ENCODE data around the gene HSFX3.
A peak's percentile ranks its signal among the peaks of the same experiment; 100 is the strongest.
"Not testable (repeated sequence)": the region's sequence is repeated elsewhere in the genome, so short reads cannot be mapped to it uniquely, and the experiment has no call there.

The HSFX3 gene

DNA sequence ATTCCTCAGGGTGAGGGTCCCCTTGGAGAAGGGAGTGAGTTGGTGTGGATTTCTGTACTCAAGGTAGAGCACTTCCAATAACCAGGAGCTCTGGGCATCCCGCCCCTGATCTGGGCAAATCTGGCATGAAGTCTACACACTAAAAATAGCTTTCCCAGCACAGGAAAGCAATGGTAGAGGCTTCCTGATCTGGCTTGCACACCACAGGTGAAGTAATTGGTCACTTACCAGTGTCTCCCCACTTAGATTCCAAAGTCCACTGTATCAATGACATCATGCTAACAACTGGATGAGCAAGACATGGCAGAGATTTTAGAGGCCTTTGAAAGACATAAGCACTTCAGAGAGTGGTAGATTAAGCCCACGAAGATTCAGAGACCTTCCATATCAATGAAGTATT, 26.8 kb downstream of the HSFX3 start:
- DNase-seq (ENCODE audit: insufficient read length, low spot score) (no peak), FAIRE-seq (no peak)
- TF ChIP-seq SPI1 (IDR thresholded peaks at IDR 0.05; ENCODE audit: low read depth, low read length) = no peak
- no peak for TF ChIP-seq POLR2A (IDR thresholded peaks at IDR 0.05; ENCODE audit: low read depth, low read length)
- no peak for TF ChIP-seq POU2F2 (IDR thresholded peaks at IDR 0.05; ENCODE audit: low read depth, low read length)
- no peak for TF ChIP-seq TAF1 (IDR thresholded peaks at IDR 0.05; ENCODE audit: low read depth, low read length)
- no peak for TF ChIP-seq PAX5 (IDR thresholded peaks at IDR 0.05; ENCODE audit: insufficient read depth, low read length, severe bottlenecking)
- no peak for TF ChIP-seq POLR2AphosphoS5 (IDR thresholded peaks at IDR 0.05; ENCODE audit: low read depth, low read length)

DNA sequence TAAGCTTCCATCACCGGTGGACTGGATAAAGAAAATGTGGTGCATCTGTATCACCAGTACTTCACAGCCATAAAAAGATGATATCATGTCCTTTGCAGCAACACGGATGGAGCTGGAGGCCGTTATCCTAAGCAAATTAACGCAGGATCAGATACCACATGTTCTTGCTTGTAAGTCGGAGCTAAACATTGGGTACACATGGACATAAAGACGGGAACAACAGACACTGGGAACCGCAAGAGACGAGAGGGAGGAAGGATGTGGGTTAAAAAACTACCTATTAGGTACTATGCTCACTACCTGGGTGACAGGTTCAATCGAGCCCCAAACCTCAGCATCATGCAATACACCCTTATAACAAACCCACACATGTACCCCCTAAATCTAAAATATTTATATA, 28.3 kb downstream of the HSFX3 start:
- TF ChIP-seq SPI1 (IDR thresholded peaks at IDR 0.05; ENCODE audit: low read depth, low read length) (no peak), POLR2A (IDR thresholded peaks at IDR 0.05; ENCODE audit: low read depth, low read length) (no peak)
- DNase-seq (ENCODE audit: insufficient read length, low spot score) (no peak), FAIRE-seq (no peak)

DNA sequence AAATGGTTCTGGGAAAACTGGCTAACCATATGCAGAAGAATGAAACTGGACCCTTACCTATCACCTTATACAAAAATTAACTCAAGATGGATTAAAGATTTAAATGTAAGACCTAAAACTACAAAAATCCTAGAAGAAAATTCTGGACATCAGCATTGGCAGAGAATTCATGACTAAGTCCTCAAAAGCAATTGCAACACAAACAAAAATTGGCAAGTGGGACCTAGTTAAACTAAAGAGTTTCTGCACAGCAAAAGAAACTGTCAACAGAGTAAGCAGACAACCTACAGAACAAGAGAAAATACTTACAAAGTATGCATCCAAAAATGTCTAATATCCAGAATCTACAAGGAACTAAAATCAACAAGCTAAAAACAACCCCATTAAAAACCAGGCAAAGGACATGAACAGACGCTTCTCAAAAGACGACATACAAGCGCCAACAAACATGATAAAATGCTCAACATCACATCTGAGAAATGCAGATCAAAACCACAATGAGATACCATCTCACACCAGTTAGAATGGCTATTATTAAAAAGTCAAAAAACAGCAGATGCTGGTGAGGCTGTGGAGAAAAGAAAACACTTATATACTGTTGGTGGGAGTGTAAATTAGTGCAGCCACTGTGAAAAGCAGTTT, 29.0 kb downstream of the HSFX3 start:
- DNase-seq (ENCODE audit: insufficient read length, low spot score); FAIRE-seq: not testable (repeated sequence)

DNA sequence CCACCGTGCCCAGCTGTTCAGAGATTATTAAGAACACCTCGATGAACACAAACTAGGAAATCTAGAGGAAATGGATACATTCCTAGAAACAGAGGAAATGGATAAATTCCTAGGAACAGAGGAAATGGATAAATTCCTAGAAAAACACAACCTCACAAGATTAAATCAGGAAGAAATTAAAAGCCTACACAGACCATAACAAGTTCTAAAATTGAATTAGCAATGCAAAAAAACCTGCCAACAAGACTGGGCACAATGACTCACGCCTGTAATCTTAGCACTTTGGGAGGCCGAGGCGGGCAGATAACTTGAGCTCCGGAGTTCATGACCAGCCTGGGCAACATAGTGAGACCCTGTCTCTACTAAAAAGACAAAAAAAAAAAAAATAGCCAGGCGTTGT, 31.5 kb downstream of the HSFX3 start:
- TF ChIP-seq PAX5 (IDR thresholded peaks at IDR 0.05; ENCODE audit: insufficient read depth, low read length, severe bottlenecking) = no peak
- TF ChIP-seq SPI1 (IDR thresholded peaks at IDR 0.05; ENCODE audit: low read depth, low read length) = no peak
- TF ChIP-seq POLR2AphosphoS5 (IDR thresholded peaks at IDR 0.05; ENCODE audit: low read depth, low read length) = no peak
- no peak for TF ChIP-seq TAF1 (IDR thresholded peaks at IDR 0.05; ENCODE audit: low read depth, low read length)
- no peak for TF ChIP-seq POU2F2 (IDR thresholded peaks at IDR 0.05; ENCODE audit: low read depth, low read length)
- no peak for TF ChIP-seq POLR2A (IDR thresholded peaks at IDR 0.05; ENCODE audit: low read depth, low read length)
- no peak for DNase-seq (ENCODE audit: insufficient read length, low spot score)
- no peak for FAIRE-seq

DNA sequence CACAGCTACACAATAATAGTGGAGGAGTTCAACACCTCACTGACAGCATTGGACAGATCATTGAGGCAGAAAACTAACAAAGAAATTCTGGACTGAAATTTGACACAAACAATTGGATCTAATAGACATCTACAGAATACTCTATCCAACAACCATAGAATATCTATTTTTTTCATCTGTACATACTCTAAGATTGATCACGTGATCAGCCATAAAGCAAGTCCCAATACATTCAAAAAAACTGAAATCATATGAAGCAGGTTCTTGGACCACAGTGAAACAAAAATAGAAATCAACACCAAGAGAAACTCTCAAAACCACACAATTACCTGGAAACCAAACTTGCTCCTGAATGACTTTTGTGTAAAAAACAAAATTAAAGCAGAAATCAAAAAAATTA, 32.4 kb downstream of the HSFX3 start:
- DNase-seq (ENCODE audit: insufficient read length, low spot score) (no peak), FAIRE-seq (no peak)
- TF ChIP-seq POU2F2 (IDR thresholded peaks at IDR 0.05; ENCODE audit: low read depth, low read length) (no peak), PAX5 (IDR thresholded peaks at IDR 0.05; ENCODE audit: insufficient read depth, low read length, severe bottlenecking) (no peak), SPI1 (IDR thresholded peaks at IDR 0.05; ENCODE audit: low read depth, low read length) (no peak), POLR2A (IDR thresholded peaks at IDR 0.05; ENCODE audit: low read depth, low read length) (no peak), POLR2AphosphoS5 (IDR thresholded peaks at IDR 0.05; ENCODE audit: low read depth, low read length) (no peak), TAF1 (IDR thresholded peaks at IDR 0.05; ENCODE audit: low read depth, low read length) (no peak)

DNA sequence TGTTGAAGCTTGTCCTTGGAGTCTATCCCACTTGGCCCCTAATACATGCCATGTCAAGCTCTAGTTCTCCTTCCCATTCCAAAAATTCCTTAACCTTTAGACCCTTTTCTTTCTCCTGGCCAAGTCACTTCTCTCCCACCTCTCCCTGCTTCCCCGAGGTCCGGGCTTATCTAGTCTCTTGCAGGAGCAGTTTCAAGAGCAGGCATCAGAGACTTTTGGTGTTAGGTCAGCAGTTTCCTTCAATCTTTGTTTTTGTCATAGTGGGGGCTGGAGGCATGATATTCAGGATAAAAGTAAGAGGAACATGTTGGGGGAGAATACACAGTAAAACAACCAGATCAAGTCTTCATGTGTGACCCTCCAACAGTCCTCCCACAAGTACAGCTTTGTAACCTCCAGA, 33.1 kb downstream of the HSFX3 start:
- DNase-seq (ENCODE audit: insufficient read length, low spot score) = no peak
- no peak for FAIRE-seq
- TF ChIP-seq POU2F2 (IDR thresholded peaks at IDR 0.05; ENCODE audit: low read depth, low read length) = no peak
- TF ChIP-seq POLR2A (IDR thresholded peaks at IDR 0.05; ENCODE audit: low read depth, low read length) = no peak
- TF ChIP-seq TAF1 (IDR thresholded peaks at IDR 0.05; ENCODE audit: low read depth, low read length) = no peak
- no peak for TF ChIP-seq PAX5 (IDR thresholded peaks at IDR 0.05; ENCODE audit: insufficient read depth, low read length, severe bottlenecking)
- TF ChIP-seq SPI1 (IDR thresholded peaks at IDR 0.05; ENCODE audit: low read depth, low read length) = no peak
- no peak for TF ChIP-seq POLR2AphosphoS5 (IDR thresholded peaks at IDR 0.05; ENCODE audit: low read depth, low read length)

DNA sequence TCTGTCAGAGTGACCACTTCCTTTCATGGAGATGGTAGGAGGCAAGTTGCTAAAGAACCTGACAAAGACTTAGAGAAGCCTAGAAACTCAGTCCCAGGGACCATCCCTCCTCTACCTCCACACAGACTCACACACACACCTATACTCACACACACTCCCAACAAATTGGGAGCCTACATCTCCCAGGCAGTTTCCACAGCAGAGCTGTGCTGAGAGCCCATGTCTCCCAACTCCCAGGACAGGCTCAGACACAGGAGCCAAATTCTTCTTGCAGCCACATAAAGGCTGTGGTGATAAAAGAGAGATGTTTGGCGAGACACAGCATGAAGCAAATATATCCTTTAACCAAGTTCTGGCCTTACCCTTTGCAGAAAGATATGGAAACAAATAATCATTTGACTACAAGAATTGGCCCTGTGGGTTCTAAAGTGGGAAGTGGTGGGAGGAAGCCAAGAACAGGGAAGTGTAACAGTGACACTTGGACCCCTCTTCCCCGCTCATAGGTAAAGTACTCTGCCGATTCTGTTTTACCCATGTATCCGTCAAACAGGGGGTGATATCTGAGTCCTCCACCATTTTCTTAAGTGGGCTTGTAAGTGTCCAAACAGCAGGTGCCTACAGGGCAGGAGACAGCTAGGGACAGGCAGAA, 33.6 kb downstream of the HSFX3 start:
- TF ChIP-seq PAX5 (IDR thresholded peaks at IDR 0.05; ENCODE audit: insufficient read depth, low read length, severe bottlenecking) (no peak), SPI1 (IDR thresholded peaks at IDR 0.05; ENCODE audit: low read depth, low read length) (0 out of 2 replicates have a peak, but pooled peaks have one; percentile 6)
- FAIRE-seq (no peak), DNase-seq (ENCODE audit: insufficient read length, low spot score) (no peak)

DNA sequence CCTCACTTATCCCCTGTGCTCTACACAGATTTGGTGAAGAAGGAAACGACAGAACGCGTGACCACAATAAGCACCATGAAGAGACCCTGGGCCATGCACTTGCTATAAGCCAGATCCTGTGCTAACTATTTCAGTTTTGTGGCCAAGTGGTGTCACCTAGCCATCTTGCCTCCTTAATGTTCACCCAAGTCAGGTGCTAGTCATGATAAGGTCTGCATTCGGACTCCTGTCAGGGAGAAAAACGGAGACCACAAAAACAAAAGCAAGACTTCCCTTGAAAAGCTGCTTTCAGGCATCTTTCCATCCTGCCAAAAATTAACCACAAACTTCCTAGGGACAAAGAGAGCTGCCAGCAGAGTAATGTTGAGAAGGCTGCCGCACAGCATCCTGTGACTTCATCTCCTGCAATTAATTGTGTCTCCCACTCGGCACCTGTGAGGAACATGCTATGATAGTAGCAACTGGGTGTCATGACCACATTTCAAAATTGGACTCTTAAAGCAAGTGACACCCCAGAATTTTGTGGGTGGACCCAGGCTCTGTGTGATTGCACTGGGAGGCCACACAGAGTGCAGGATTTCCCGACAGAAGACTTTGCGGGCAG, 35.8 kb downstream of the HSFX3 start:
- TF ChIP-seq TAF1 (IDR thresholded peaks at IDR 0.05; ENCODE audit: low read depth, low read length) (no peak), PAX5 (IDR thresholded peaks at IDR 0.05; ENCODE audit: insufficient read depth, low read length, severe bottlenecking) (no peak), SPI1 (IDR thresholded peaks at IDR 0.05; ENCODE audit: low read depth, low read length) (no peak), POU2F2 (IDR thresholded peaks at IDR 0.05; ENCODE audit: low read depth, low read length) (no peak), POLR2AphosphoS5 (IDR thresholded peaks at IDR 0.05; ENCODE audit: low read depth, low read length) (no peak), POLR2A (IDR thresholded peaks at IDR 0.05; ENCODE audit: low read depth, low read length) (no peak)
- FAIRE-seq (no peak), DNase-seq (ENCODE audit: insufficient read length, low spot score) (no peak)

DNA sequence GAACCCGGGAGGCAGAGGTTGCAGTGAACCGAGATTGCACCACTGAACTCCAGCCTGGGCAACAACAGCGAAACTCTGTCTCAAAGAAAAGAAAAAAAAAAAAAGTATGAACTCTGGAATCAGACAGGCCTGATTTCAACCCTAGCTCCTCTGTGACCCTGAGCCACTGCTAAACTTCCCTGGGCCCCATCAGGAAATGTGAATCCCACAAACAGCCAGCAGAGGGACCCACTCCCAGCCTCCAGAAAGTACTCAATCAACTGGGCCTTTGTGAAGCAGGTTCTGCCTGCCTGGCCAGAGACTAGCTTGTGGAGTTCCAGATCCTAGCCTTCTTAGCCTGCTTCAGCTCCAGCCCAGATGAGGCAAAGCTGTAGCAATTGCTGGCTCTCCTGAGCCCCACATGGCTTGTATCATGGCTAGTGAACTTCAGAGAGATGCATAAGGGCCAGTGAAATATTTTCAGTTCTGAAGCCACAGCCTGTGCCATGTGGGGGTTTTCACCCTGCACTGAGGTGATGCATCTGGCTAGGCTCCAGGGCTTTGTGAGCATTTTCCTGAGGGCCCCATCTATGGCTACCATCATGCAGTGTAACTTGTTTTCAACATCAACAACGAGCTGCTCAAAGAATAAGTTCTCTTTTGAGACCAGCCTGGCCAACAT, 37.4 kb downstream of the HSFX3 start:
- DNase-seq (ENCODE audit: insufficient read length, low spot score) (no peak), FAIRE-seq (no peak)
- TF ChIP-seq POLR2A (IDR thresholded peaks at IDR 0.05; ENCODE audit: low read depth, low read length) = no peak
- TF ChIP-seq POLR2AphosphoS5 (IDR thresholded peaks at IDR 0.05; ENCODE audit: low read depth, low read length) = no peak
- no peak for TF ChIP-seq TAF1 (IDR thresholded peaks at IDR 0.05; ENCODE audit: low read depth, low read length)
- no peak for TF ChIP-seq SPI1 (IDR thresholded peaks at IDR 0.05; ENCODE audit: low read depth, low read length)
- TF ChIP-seq POU2F2 (IDR thresholded peaks at IDR 0.05; ENCODE audit: low read depth, low read length) = no peak
- no peak for TF ChIP-seq PAX5 (IDR thresholded peaks at IDR 0.05; ENCODE audit: insufficient read depth, low read length, severe bottlenecking)

DNA sequence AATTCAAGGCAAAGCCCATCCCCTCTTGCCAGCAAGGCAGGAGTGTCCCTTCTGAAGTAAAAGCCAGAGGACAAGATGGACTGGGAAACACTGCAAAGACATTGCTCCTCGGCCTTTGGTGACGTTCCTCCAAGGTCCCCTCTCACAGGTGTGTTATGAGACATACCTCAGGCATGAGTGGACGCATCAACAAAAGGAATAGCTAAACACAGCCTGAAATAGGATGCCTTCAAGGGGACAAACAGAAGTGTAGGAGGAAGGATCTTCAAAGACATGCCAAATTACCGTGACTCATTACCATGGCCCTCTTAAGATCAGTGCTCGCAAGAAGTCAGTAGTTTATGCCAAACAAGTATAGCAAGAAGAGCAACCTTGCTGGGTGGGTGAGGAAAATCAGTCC, 38.6 kb downstream of the HSFX3 start:
- TF ChIP-seq SPI1 (IDR thresholded peaks at IDR 0.05; ENCODE audit: low read depth, low read length) = no peak
- no peak for TF ChIP-seq POLR2AphosphoS5 (IDR thresholded peaks at IDR 0.05; ENCODE audit: low read depth, low read length)
- no peak for TF ChIP-seq POLR2A (IDR thresholded peaks at IDR 0.05; ENCODE audit: low read depth, low read length)
- no peak for TF ChIP-seq POU2F2 (IDR thresholded peaks at IDR 0.05; ENCODE audit: low read depth, low read length)
- TF ChIP-seq PAX5 (IDR thresholded peaks at IDR 0.05; ENCODE audit: insufficient read depth, low read length, severe bottlenecking) = no peak
- no peak for TF ChIP-seq TAF1 (IDR thresholded peaks at IDR 0.05; ENCODE audit: low read depth, low read length)
- DNase-seq (ENCODE audit: insufficient read length, low spot score) (no peak), FAIRE-seq (no peak)

Measured in GM12891 (cell line).